AG08396 (cell line): ENCODE data around the gene PDLIM5.
A peak's percentile ranks its signal among the peaks of the same experiment; 100 is the strongest.
"Not testable (repeated sequence)": the region's sequence is repeated elsewhere in the genome, so short reads cannot be mapped to it uniquely, and the experiment has no call there.

Experiments
- DNase-seq: peaks from one replicate; pipeline ENCODE4 v3.0.0; 2012; ENCODE audit warnings: low spot score, mixed read lengths

The PDLIM5 gene

GRCh38 chr4:94528792-94529451, 77.2 kb downstream of the PDLIM5 start:
- no peak for DNase-seq

GRCh38 chr4:94530073-94530472, 78.3 kb downstream of the PDLIM5 start:
- DNase-seq = no peak

- no peak for DNase-seq
Measured at GRCh38 chr4:94531991-94532789, 80.4 kb downstream of the PDLIM5 start.

- DNase-seq = no peak
Measured at GRCh38 chr4:94533405-94534223, 81.9 kb downstream of the PDLIM5 start.

GRCh38 chr4:94534401-94535312, 82.9 kb downstream of the PDLIM5 start:
- DNase-seq = no peak

- no peak for DNase-seq
Measured at GRCh38 chr4:94536049-94536448, 84.3 kb downstream of the PDLIM5 start.

GRCh38 chr4:94536649-94537469, 85.1 kb downstream of the PDLIM5 start:
- DNase-seq = no peak

- no peak for DNase-seq
Measured at GRCh38 chr4:94537921-94538628, 86.3 kb downstream of the PDLIM5 start.

GRCh38 chr4:94540476-94540875, 88.7 kb downstream of the PDLIM5 start:
- no peak for DNase-seq

- no peak for DNase-seq
Measured at GRCh38 chr4:94544811-94545210, 93.1 kb downstream of the PDLIM5 start.

- peak; percentile 4 for DNase-seq
Measured at GRCh38 chr4:94545296-94545695, 93.6 kb downstream of the PDLIM5 start.

GRCh38 chr4:94546949-94547348, 95.2 kb downstream of the PDLIM5 start:
- DNase-seq = no peak

- DNase-seq = peak; percentile 29
Measured at GRCh38 chr4:94548571-94548970, 96.8 kb downstream of the PDLIM5 start.

- DNase-seq = no peak
Measured at GRCh38 chr4:94550352-94550751, 98.6 kb downstream of the PDLIM5 start.

GRCh38 chr4:94550851-94551250, 99.1 kb downstream of the PDLIM5 start:
- DNase-seq = no peak

- no peak for DNase-seq
Measured at GRCh38 chr4:94551643-94552564, 100.2 kb downstream of the PDLIM5 start.

GRCh38 chr4:94556047-94556446, 104.3 kb downstream of the PDLIM5 start:
- not testable (repeated sequence) for DNase-seq

GRCh38 chr4:94557632-94558031, 105.9 kb downstream of the PDLIM5 start:
- DNase-seq = not testable (repeated sequence)

- no peak for DNase-seq
Measured at GRCh38 chr4:94558392-94558904, 106.7 kb downstream of the PDLIM5 start.
